ENCODE data around the gene FFAR3.
A peak's percentile ranks its signal among the peaks of the same experiment; 100 is the strongest.
"Not testable (repeated sequence)": the region's sequence is repeated elsewhere in the genome, so short reads cannot be mapped to it uniquely, and the experiment has no call there.

FFAR3 gene

GRCh38 chr19:35351411-35352176 is 6.7 kb upstream of the FFAR3 start:
- no peak for DNase-seq (ENCODE audit: low read depth in 2 of 2)

- DNase-seq (ENCODE audit: low read depth in 2 of 2): no peak
Observed at GRCh38 chr19:35352177-35352447, 6.1 kb upstream of the FFAR3 start.

- peak; percentile 60 to 65 for DNase-seq (ENCODE audit: low read depth in 2 of 2)
Observed at GRCh38 chr19:35352448-35353304, 5.6 kb upstream of the FFAR3 start.

- DNase-seq (ENCODE audit: low read depth in 2 of 2): no peak
Observed at GRCh38 chr19:35353635-35354034, 4.6 kb upstream of the FFAR3 start.

GRCh38 chr19:35354898-35355297 is 3.4 kb upstream of the FFAR3 start:
- no peak for DNase-seq (ENCODE audit: low read depth in 2 of 2)

GRCh38 chr19:35355791-35356460 is 2.3 kb upstream of the FFAR3 start:
- no peak for DNase-seq (ENCODE audit: low read depth in 2 of 2)

- not testable (repeated sequence) for DNase-seq (ENCODE audit: low read depth in 2 of 2)
Observed at GRCh38 chr19:35358834-35359233, 574 bp downstream of the FFAR3 start.

- DNase-seq (ENCODE audit: low read depth in 2 of 2): not testable (repeated sequence)
Observed at GRCh38 chr19:35359395-35359794, 1.1 kb downstream of the FFAR3 start.

- DNase-seq (ENCODE audit: low read depth in 2 of 2): not testable (repeated sequence)
Observed at GRCh38 chr19:35360081-35360480, 1.8 kb downstream of the FFAR3 start.

GRCh38 chr19:35360880-35361420 is 2.7 kb downstream of the FFAR3 start:
- no peak for DNase-seq (ENCODE audit: low read depth in 2 of 2)

GRCh38 chr19:35362261-35363000 is 4.2 kb downstream of the FFAR3 start:
- no peak for DNase-seq (ENCODE audit: low read depth in 2 of 2)

GRCh38 chr19:35363001-35363590 is 4.8 kb downstream of the FFAR3 start:
- DNase-seq (ENCODE audit: low read depth in 2 of 2): no peak

- DNase-seq (ENCODE audit: low read depth in 2 of 2): no peak
Observed at GRCh38 chr19:35363711-35364425, 5.6 kb downstream of the FFAR3 start.

GRCh38 chr19:35365303-35365702 is 7.0 kb downstream of the FFAR3 start:
- DNase-seq (ENCODE audit: low read depth in 2 of 2): no peak

GRCh38 chr19:35368378-35368777 is 10.1 kb downstream of the FFAR3 start:
- no peak for DNase-seq (ENCODE audit: low read depth in 2 of 2)

- no peak for DNase-seq (ENCODE audit: low read depth in 2 of 2)
Observed at GRCh38 chr19:35369522-35369921, 11.3 kb downstream of the FFAR3 start.

- no peak for DNase-seq (ENCODE audit: low read depth in 2 of 2)
Observed at GRCh38 chr19:35370722-35371121, 12.5 kb downstream of the FFAR3 start, which contains the start of gene GPR42. GPR42 (plus strand) TSS chr19:35371068; CDS start chr19:35371360, 292 bp downstream.

- no peak for DNase-seq (ENCODE audit: low read depth in 2 of 2)
Observed at GRCh38 chr19:35373492-35373891, 15.2 kb downstream of the FFAR3 start.

- DNase-seq (ENCODE audit: low read depth in 2 of 2): not testable (repeated sequence)
Observed at GRCh38 chr19:35374031-35374430, 15.8 kb downstream of the FFAR3 start.

GRCh38 chr19:35375505-35376307 is 17.4 kb downstream of the FFAR3 start:
- DNase-seq (ENCODE audit: low read depth in 2 of 2): no peak
